Activated naive CD4-positive, alpha-beta T cell treated with anti-CD3 and anti-CD28 coated beads for 36 hours (primary cell): ENCODE results near the gene CYTIP. TPM values are rescaled to one million over a fixed set of nuclear protein-coding genes. Genes with fewer than 3 reads are reported as not detected.

Experiments used
- CTCF ChIA-PET: fragments of 350-600 bp; sonication (Branson Sonifier 250); formaldehyde crosslinking; loops from one replicate; lab custom pipeline; 2021; ENCODE audit warnings: antibody characterized with exemption; lab: Charles Lee
- DNase-seq: peaks from one replicate; pipeline ENCODE4 v3.0.0-alpha.2; 2020
- H3K27ac Mint-ChIP-seq: one replicate; pipeline ENCODE4 v1.8.0; 2021; ENCODE audit warnings: mild to moderate bottlenecking, mixed read lengths
- H3K27me3 Mint-ChIP-seq: one replicate; pipeline ENCODE4 v1.8.0; 2021; ENCODE audit warnings: low read depth, mixed read lengths
- H3K36me3 Mint-ChIP-seq: one replicate; pipeline ENCODE4 v1.8.0; 2021; ENCODE audit warnings: low read depth, mixed read lengths
- H3K4me1 Mint-ChIP-seq: one replicate; pipeline ENCODE4 v1.8.0; 2021; ENCODE audit warnings: low read depth, mixed read lengths
- H3K4me3 Mint-ChIP-seq: one replicate; pipeline ENCODE4 v1.8.0; 2021; ENCODE audit warnings: mild to moderate bottlenecking, moderate library complexity, mixed read lengths
- H3K9me3 Mint-ChIP-seq: one replicate; pipeline ENCODE4 v1.8.0; 2021; ENCODE audit warnings: mixed read lengths
- intact Hi-C: fragments of 100-400 bp; cut with micrococcal nuclease; formaldehyde crosslinking; loops from one replicate; pipeline ENCODE4 v1.15.1; 2023
- total RNA-seq, 2 experiments: library from RNA; stranded (reverse); gene quantifications; one replicate each; pipeline ENCODE4 v1.2.3, GENCODE V29; 2021

The CYTIP gene
- 100 to 1,000 TPM; 599 to 610 TPM for total RNA-seq

DNA sequence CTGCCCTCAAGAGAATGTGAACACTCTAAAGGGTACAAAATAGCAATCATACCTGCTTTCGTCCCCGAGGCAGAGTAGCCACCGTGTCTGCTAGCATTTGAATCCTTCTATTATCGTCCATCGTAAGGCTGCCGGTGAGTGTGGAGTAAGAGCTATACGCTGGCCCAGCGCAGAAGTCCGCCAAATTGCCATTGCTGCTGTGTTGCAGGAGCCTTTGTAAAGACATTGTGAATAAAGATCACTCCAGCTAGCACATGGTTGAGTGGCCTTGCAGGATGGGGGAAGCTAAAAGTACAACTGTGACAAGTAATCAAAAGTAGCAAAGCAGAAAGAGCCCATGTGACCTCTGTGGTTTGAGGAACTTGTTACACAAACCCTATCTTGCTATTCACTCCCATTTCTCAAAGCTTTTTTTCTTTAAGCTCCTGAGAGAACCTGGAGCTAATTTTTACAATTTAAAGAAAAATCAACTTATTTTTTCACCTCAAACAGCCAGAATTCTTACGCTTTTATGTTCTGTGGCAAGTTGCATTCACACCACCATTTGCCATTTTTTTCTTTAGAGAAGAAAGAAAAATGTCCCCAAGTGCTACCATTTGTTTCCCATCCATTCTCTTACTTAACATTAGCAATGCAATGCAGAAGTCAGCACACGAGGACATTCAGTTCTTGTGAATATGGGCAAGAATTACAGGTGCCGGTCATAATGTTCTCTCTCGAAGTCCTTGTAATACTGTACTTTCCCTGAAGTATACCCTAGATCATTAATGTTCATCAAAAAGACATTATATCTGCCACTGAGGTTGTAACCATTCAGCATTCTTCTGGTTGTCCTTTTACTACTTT, at the start of gene CYTIP:
Gene CYTIP (minus strand): TSS at position 295 of the 846 bp plus-strand sequence. CDS start 69 bp downstream, at position 226.
- Mint-ChIP-seq H3K9me3 (no peaks in the 10 kb centered on the region), H3K27ac (peak within 1 kb of the TSS; percentile 100), H3K36me3 (peaks cover 59% of the 10 kb centered on the region), H3K4me1 (peaks cover 40% of the 10 kb centered on the region), H3K4me3 (peak within 1 kb of the TSS; percentile 97), H3K27me3 (no peaks in the 10 kb centered on the region)
- intact Hi-C loops = loop anchor here (1.0 to 5.0 kb wide), 8 partner anchors 8 to 1112 kb away; partner anchors contain the start of gene NR4A2
- peak; percentile 84 for DNase-seq
- CTCF ChIA-PET = interaction anchor here (0.7 to 2.0 kb wide), 11 partner anchors 8 to 108 kb away, joined by 3 to 20 read pairs (median 4); no protein-coding TSS in a partner anchor

DNA sequence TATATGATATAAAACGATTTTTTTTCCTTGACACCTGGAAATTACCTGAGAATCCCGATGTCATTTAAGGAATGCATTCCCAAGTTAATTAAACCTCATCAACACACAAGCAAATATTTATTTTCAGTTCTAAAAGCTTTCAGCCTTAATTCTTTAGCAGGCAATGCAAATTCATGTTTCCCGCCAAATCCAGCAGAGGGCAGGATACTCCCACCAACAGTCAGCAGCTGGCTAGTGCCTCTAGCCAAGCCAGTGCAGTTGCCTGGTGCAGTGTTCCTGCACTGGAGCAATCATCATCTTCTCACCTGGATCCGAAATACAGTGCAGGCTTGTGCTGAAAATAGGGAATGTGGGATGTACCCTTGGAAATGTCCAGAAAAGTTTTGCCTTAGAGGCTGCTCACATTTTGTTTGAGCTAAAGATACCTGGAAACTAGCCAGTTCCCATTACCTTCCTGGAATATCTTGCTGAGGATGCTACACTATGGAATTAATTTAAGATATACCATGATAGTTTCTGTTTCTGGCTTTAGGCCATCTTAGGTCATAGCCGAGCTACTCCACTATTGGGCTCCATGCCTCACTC, 48.4 kb upstream of the CYTIP start:
- Mint-ChIP-seq H3K27me3 (no peaks in the 10 kb centered on the region), H3K9me3 (no peaks in the 10 kb centered on the region), H3K4me3 (no peak overlapping the region), H3K4me1 (peaks cover 62% of the 10 kb centered on the region), H3K27ac (no peak overlapping the region), H3K36me3 (no peaks in the 10 kb centered on the region)
- CTCF ChIA-PET = interaction anchor here (0.6 to 10.6 kb wide), 40 partner anchors 11 to 523 kb away, joined by 3 to 142 read pairs (median 4); partner anchors contain the start of gene ERMN
- peak; percentile 89 for DNase-seq
- intact Hi-C loops = loop anchor here (1.0 to 5.0 kb wide), 7 partner anchors 101 to 965 kb away; partner anchors contain the start of genes CCDC148 and PKP4

DNA sequence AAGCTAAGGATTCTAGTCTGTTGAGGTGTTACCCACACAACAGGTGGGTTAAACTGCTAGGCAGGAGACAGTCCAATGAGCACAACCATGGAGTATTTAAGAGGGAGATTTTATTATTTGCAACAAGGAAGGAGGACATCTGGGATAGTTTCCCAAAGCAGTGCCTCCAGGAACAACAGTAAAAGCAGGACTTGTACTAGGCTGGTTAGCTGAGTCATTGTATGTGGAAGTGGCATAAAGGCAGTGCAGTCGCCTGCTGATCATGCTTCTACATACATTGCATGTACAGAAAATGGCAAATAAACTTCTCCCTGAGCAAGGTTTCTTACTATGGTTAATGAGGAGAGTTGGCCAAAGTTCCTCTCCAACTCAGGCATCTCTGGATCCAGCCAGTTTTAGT, 46.1 kb upstream of the CYTIP start:
- Mint-ChIP-seq H3K27me3 (no peaks in the 10 kb centered on the region), H3K27ac (no peak overlapping the region), H3K4me3 (no peak overlapping the region), H3K36me3 (no peaks in the 10 kb centered on the region), H3K9me3 (no peaks in the 10 kb centered on the region), H3K4me1 (peaks cover 85% of the 10 kb centered on the region)
- intact Hi-C loops = loop anchor here (2.0 to 5.0 kb wide), 2 partner anchors 409 to 967 kb away; partner anchors contain the start of genes CCDC148 and PKP4
- no peak for DNase-seq
- CTCF ChIA-PET = interaction anchor here (0.7 to 10.6 kb wide), 12 partner anchors 9 to 186 kb away, joined by 3 to 142 read pairs (median 6); partner anchors contain the start of gene ERMN

DNA sequence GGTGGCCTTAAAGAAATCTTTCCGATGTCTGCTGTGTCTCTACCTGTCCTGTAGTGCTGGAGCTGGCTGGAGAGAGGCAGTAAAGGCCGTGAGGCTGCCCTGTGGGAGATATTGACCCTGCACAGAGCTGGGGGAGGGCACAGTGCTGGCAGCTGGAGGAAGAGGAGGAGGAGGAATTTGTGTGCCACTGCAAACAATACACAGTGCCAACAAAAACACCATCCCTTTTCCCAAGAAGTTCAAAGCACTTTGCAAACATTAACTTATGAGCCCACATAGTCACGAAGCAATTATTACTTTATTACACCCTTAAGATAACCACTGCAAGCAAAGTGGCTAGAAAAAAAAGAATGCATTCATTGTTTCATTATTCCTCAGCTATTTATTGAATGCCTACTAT, 45.0 kb upstream of the CYTIP start:
- Mint-ChIP-seq H3K9me3 (no peaks in the 10 kb centered on the region), H3K27me3 (no peaks in the 10 kb centered on the region), H3K4me1 (peaks cover 90% of the 10 kb centered on the region), H3K4me3 (no peak overlapping the region), H3K27ac (peak overlapping the region; percentile 20), H3K36me3 (no peaks in the 10 kb centered on the region)
- intact Hi-C loops = loop anchor here (1.0 kb wide), 2 partner anchors 9 to 20 kb away; no protein-coding TSS in a partner anchor
- CTCF ChIA-PET = interaction anchor here (0.6 to 10.6 kb wide), 14 partner anchors 8 to 520 kb away, joined by 3 to 142 read pairs (median 5); partner anchors contain the start of gene ERMN
- DNase-seq = no peak

DNA sequence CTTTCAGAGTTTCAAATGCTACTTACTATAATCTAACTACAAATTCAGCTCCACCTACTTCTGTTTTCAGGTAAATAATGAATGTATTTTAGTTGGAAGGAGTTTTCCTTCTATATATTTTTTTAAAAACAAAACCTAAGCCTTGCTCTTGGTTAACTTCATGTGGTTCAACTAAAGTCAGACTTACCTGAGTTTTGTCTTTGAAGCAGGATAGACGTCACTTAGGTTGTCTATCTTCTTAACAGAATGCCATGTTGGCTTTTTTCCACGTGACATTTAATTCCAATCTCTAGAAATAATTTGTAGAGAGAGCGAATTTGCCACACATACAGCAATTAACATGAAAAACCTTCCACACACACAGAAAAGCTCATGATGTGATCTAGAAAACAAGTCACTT, 43.9 kb upstream of the CYTIP start:
- CTCF ChIA-PET = interaction anchor here (0.9 to 10.6 kb wide), 7 partner anchors 10 to 183 kb away, joined by 3 to 142 read pairs (median 6); partner anchors contain the start of gene ERMN
- H3K27ac Mint-ChIP-seq = peak overlapping the region; percentile 87
- peaks cover 86% of the 10 kb centered on the region for H3K4me1 Mint-ChIP-seq
- intact Hi-C loops = loop anchor here (1.0 to 2.0 kb wide), 3 partner anchors 7 to 175 kb away; no protein-coding TSS in a partner anchor
- no peaks in the 10 kb centered on the region for H3K9me3 Mint-ChIP-seq
- no peaks in the 10 kb centered on the region for H3K27me3 Mint-ChIP-seq
- peak overlapping the region; percentile 68 for H3K4me3 Mint-ChIP-seq
- DNase-seq = no peak
- no peaks in the 10 kb centered on the region for H3K36me3 Mint-ChIP-seq

DNA sequence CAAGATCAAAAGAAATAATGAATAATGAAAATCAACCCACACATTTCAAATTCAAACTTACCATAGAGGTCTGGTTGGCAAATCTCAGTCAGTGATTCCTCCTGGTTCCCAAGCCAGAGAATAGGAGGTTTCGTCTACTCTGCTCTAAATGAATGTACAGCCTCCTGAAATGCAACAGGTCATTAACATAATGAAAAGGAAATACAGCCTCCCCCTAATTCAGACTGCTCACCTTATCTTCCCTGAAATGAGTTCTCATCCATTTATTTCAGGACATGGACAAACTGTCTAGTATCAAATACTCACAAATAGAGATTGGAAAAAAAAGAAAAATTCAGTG, 43.4 kb upstream of the CYTIP start:
- H3K4me3 Mint-ChIP-seq = peak overlapping the region; percentile 68
- H3K9me3 Mint-ChIP-seq = no peaks in the 10 kb centered on the region
- intact Hi-C loops = loop anchor here (2.0 kb wide), 1 partner anchor 174 kb away; no protein-coding TSS in a partner anchor
- H3K27me3 Mint-ChIP-seq = no peaks in the 10 kb centered on the region
- H3K27ac Mint-ChIP-seq = peak overlapping the region; percentile 87
- H3K4me1 Mint-ChIP-seq = peaks cover 86% of the 10 kb centered on the region
- CTCF ChIA-PET = interaction anchor here (1.3 to 10.6 kb wide), 4 partner anchors 10 to 183 kb away, joined by 3 to 142 read pairs (median 32); partner anchors contain the start of gene ERMN
- DNase-seq = no peak
- H3K36me3 Mint-ChIP-seq = no peaks in the 10 kb centered on the region

DNA sequence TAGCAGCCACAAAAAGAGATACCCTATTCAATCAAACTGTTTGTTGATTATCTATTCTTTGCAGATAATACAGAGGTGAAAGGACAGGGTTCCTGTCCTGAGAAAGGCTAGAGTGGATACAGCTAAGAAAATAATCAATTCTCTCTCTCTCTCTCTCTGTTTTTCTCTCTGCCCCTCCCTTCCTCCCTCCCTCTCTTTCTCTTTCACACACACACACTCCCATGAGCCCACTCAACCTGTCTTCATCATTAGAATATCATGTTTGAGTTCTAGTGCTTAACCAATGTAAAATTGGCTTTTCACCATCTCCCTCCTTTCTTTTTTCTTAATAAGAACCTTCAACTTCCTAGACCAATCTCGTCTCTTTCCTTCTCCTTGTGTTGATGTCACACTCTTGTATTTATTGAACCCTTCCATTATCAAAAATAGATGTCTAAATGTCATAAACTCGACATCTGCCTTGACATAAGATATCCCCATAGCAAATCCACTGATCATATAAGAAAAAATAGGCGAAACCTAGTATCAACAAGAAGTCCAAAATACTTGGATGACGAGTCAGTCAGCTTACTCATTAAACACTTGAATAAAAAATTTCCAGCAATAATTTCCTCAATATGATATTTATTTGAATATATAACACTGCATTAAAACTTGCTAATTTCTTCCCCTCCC, 42.8 kb upstream of the CYTIP start:
- CTCF ChIA-PET = interaction anchor here (0.7 to 10.6 kb wide), 10 partner anchors 9 to 521 kb away, joined by 3 to 142 read pairs (median 6); partner anchors contain the start of gene ERMN
- no peaks in the 10 kb centered on the region for H3K9me3 Mint-ChIP-seq
- H3K27me3 Mint-ChIP-seq = no peaks in the 10 kb centered on the region
- H3K4me1 Mint-ChIP-seq = peaks cover 86% of the 10 kb centered on the region
- DNase-seq = no peak
- H3K36me3 Mint-ChIP-seq = no peaks in the 10 kb centered on the region
- intact Hi-C loops = loop anchor here (2.0 kb wide), 1 partner anchor 174 kb away; no protein-coding TSS in a partner anchor
- H3K27ac Mint-ChIP-seq = peak overlapping the region; percentile 87
- peak overlapping the region; percentile 68 for H3K4me3 Mint-ChIP-seq

DNA sequence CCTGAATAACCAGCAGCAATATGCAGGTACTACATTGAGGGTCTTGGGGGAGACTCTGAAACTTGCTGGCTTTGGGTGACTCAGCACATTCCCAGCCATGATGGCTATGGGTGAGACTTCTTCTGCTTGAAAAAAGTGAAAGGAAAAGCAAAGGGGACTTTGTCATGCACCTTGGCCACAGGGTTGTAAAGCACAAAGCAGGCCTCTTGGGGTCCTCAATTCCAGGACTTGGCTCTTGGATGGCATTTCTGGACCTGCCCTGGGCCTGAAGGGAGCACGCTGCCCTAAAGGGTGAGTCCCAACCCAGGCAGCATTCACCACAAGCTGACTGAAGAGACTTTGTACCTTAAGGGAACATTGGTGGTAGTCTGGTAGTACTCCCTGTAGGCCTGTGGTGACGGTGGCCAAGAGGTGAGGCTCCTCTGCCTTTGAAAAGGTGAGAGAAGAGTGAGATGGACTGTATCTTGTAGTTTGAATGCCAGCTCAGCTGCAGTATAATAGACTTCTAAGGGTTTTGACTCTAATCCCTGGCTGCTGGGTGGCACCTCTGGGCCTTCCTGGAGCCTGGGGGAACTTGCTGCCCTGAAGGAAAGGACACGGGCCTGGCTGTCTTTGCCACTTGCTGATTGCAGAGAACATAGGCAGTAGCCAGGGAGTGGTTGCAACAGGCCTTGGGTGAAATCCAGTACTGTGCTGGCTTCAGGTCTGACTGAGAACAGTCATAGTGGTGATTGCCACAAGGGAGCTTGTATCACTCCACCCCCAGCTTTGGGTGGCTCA, 36.5 kb upstream of the CYTIP start:
- CTCF ChIA-PET = interaction anchor here (0.6 to 5.3 kb wide), 12 partner anchors 10 to 176 kb away, joined by 3 to 55 read pairs (median 4); partner anchors contain the start of genes CYTIP and ERMN
- Mint-ChIP-seq H3K36me3 (peaks cover 9% of the 10 kb centered on the region), H3K4me1 (peaks cover 85% of the 10 kb centered on the region), H3K27me3 (no peaks in the 10 kb centered on the region), H3K9me3 (no peaks in the 10 kb centered on the region), H3K27ac (peak overlapping the region; percentile 95), H3K4me3 (peak overlapping the region; percentile 64)
- DNase-seq = peak; percentile 83
- intact Hi-C loops = loop anchor here (1.0 kb wide), 2 partner anchors 8 to 27 kb away; no protein-coding TSS in a partner anchor

DNA sequence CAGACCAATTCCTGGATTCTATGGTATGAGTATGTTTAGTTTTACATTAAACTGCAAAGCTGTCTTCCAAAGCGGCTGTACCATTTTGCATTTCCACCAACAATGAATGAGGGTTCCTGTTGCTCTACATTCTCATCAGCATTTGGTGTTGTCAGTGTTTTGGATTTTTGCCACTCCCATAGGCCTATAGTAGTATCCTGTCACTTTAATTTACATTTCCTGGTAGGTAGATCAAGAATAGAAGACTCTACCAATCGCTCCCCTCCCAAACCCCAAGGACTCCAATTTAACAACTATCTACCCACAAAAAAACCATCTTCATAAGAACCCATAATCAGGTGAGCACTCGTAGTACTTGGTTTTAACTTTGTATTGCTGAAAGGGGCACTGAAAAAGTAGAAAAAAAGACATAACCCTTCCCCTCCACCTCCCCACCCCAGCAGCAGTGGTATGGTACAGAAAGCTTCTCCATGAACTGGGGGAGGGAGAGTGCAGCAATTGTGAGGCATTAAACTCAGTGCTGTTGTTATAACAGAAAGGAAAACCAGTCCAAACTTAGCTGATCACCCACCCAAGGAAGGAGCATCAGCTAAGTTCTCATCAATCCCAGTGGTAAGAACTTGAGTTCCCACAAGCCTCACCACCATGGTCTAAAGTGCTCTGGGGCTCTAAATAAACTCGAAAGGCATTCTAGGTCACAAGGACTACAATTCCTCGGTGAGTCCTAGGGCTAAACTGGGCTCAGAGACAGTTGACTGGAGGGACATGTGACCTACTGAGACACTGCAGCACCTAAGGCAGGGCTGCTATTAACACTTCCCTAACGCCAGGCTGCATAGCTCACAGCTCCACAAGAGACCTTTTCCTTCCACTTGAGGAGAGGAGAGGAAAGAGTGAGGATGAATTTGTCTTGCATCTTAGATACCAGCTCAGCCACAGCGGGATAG, 35.5 kb upstream of the CYTIP start:
- peak overlapping the region; percentile 64 for H3K4me3 Mint-ChIP-seq
- CTCF ChIA-PET = interaction anchor here (0.6 to 5.3 kb wide), 11 partner anchors 10 to 419 kb away, joined by 3 to 55 read pairs (median 4); partner anchors contain the start of gene CYTIP
- peak overlapping the region; percentile 95 for H3K27ac Mint-ChIP-seq
- no peak for DNase-seq
- H3K9me3 Mint-ChIP-seq = no peaks in the 10 kb centered on the region
- intact Hi-C loops = loop anchor here (1.0 kb wide), 2 partner anchors 9 to 26 kb away; no protein-coding TSS in a partner anchor
- peaks cover 9% of the 10 kb centered on the region for H3K36me3 Mint-ChIP-seq
- peaks cover 82% of the 10 kb centered on the region for H3K4me1 Mint-ChIP-seq
- H3K27me3 Mint-ChIP-seq = no peaks in the 10 kb centered on the region

DNA sequence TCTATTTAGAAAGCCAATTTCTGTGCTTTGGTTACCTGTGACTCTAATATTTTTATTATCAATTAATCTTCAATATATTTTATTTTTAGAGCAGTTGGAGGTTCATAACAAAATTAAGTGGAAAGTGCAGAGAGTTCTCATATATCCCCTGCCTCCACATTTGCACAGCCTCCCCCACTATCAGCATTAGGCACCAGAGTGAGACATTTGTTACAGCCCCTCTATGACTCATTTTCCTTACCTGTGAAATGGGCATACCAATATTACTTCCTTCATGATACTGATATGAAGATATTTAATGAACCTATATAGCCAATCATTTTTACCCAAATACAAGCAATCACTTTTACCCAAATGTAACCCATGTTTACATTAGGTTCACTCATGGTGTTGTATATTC, 34.0 kb upstream of the CYTIP start:
- Mint-ChIP-seq H3K27me3 (no peaks in the 10 kb centered on the region), H3K27ac (peak overlapping the region; percentile 95), H3K36me3 (peaks cover 9% of the 10 kb centered on the region), H3K9me3 (no peaks in the 10 kb centered on the region), H3K4me3 (peak overlapping the region; percentile 25), H3K4me1 (peaks cover 89% of the 10 kb centered on the region)
- intact Hi-C loops = loop anchor here (1.0 to 2.0 kb wide), 8 partner anchors 9 to 421 kb away; partner anchors contain the start of gene CYTIP
- CTCF ChIA-PET = interaction anchor here (0.7 to 1.5 kb wide), 12 partner anchors 9 to 151 kb away, joined by 3 to 8 read pairs (median 4); partner anchors contain the start of gene ACVR1C
- no peak for DNase-seq
